NCI-H128 (cell line): ENCODE data around the gene TNFRSF6B.
A peak's percentile ranks its signal among the peaks of the same experiment; 100 is the strongest.
"Not testable (repeated sequence)": the region's sequence is repeated elsewhere in the genome, so short reads cannot be mapped to it uniquely, and the experiment has no call there.

Experiments used
- DNase-seq: peaks from one replicate; lab custom pipeline; 2025; ENCODE audit not compliant: unreplicated experiment; lab: John Stamatoyannopoulos, UW

The TNFRSF6B gene

GRCh38 chr20:63696628-63697356 is at the start of gene TNFRSF6B:
TNFRSF6B (plus strand) TSS chr20:63696652; CDS start chr20:63696768, 116 bp downstream.
- DNase-seq = no peak

- DNase-seq = no peak
Observed at GRCh38 chr20:63648190-63648589, 48.3 kb upstream of the TNFRSF6B start.

DNA sequence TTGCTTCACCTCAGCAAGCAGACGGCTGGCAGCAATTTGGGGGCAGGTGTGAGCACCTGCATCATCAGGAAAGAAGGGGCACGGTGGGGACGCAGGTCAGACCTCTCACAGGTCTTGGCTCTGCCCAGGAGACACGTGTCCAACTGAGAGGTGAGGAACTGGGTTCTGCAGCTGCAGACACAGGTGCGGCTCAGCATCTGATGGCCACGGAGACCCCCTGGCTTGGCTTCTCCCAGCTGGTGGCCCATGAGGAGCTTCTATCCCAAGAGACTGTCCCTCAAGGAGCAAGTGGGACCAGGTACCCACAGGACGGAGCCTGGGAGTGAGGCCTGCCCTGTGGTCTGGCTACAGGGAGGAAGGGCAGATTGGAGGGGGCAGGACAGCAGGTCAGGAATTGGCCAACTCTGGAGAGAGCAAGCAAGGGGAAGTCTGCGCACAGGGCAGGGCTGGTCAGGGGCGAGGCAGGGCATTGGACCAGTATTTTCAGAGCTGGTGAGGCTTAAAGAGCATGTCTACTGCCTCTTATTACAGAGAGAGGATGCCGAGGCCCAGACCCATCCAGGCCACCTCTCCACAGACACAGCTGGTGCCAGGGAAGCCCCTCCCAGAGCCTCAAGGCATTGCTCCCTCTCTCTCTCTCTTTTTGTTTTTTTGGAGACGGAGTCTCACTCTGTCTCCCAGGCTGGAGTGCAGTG is 47.4 kb upstream of the TNFRSF6B start:
- DNase-seq = no peak

DNA sequence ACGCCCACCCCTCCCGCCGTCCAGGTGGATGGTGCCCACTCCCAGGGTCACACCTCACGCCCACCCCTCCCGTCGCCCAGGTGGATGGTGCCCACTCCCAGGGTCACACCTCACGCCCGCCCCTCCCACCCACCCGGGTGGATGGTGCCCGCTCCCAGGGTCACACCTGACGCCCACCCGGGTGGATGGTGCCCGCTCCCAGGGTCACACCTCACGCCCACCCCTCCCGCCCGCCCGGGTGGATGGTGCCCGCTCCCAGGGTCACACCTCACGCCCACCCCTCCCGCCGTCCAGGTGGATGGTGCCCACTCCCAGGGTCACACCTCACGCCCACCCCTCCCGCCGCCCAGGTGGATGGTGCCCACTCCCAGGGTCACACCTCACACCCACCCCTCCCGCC is 46.0 kb upstream of the TNFRSF6B start:
- DNase-seq = not testable (repeated sequence)

DNA sequence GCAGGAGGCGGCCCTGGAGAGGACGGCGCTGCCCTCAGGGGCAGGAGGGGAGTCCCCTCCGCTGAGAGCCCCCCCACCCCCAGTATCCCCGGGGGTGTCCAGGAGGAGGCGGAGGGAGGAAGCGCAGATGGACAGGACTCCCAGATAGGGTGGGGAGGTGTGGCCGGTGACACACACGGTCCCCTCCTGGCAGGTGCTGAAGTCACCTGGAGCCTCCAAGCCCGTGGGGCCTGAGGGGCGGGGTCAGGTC is 44.6 kb upstream of the TNFRSF6B start:
- no peak for DNase-seq

- DNase-seq = no peak
Observed at GRCh38 chr20:63652192-63652980, 44.1 kb upstream of the TNFRSF6B start.

- peak; percentile 71 for DNase-seq
Observed at GRCh38 chr20:63653041-63653973, 43.1 kb upstream of the TNFRSF6B start, which contains the start of gene STMN3. STMN3 (minus strand) TSS chr20:63653424; CDS start chr20:63653345, 79 bp downstream.

DNA sequence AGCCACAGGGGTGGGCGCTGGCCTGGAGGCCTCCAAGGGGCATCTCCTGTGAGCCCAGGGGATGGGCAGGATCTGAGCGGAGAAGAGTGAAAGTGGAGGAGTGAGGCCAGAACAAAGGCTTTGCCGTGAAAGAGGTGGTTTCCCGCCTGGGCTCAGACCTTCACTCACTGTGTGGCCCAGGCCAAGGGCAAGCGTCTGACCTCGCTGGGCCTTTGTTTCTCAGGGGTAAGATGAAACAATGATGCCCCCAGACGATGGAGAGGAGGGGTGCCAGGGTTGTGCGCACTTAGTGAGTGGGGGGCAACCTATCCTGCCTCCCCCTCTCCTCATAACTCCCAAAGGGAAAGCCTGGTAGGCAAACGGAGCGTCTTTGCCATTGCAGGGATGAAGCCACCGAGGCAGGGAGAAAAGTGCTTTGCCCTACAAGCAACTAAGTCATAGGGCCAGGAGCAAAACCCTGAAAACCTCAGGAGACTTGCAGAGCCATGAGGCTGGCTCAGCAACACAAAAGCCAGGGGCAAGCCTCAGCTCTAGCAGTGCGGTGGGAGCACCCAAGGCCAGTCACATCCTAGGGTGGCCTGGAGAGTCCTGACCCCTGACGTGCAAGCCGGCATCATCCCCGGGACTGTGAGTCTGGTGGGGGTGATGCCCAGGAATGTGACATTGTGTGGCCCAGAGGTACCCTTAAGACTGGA is 42.3 kb upstream of the TNFRSF6B start:
- no peak for DNase-seq

DNA sequence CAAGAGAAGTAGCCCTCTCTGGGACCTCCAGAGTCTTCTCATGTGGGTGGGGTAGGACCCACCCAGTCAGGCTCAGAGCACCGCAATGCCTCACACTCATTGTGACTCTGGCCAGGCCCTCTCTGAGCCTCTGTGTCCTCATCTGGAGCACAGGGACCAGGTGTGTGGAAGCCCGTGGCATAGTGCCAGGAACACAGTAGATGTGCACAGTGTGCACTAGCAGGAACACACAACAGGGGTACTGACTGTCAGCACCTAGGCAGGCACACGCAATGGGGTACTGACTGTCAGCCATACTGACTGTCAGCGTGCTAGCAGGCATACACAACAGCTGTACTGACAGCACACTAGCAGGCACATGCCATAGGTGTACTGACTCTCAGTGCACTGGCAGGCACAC is 41.2 kb upstream of the TNFRSF6B start:
- DNase-seq = no peak

DNA sequence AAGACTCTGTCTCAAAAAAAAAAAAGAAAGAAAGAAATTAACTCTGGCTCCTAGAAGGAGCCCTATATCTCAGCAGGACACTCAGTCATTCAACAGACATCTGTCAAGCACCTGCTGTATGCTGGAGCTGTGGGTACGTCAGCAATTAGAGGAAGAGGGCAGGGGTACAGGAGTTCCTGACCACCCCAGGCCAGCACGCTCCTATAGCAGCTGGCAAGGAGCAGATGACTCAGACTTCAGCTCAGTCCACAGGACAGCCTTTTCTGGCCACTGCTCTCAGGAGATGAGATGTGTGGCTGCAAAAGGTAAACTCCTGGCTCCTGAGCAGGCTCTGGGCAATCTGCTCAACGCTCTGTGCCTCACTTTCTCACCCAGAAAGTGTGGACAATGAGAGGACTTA is 40.0 kb upstream of the TNFRSF6B start:
- DNase-seq = no peak

DNA sequence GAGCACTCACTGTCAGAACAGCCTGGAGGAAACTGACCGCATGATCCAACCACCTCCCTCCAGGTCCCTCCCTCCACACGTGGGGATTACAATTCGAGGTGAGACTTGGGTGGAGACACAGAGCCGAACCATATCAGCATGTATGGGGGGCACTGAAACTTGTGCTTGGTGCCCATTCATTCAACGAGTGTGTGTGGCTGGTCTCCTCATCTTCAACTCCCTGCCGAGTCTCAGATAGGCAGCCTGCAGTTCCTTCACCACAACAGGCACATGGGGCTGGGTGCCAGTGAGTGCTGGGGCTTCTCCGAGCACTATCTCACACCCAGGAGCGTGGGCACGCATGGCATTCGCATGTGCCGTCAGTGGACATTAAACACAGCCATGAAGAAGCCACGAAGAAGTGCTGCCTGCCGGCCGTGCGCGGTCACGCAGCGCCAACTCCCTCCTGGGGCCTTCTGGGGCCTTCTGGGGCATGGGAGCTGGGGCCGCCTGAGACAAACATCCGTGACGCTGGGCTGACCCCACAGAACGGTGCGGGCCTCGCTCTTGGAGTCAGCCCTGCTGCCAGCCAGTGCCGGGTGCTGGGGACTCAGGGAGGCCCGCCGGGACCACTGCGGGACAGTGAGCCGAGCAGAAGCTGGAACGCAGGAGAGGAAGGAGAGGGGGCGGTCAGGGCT is 39.1 kb upstream of the TNFRSF6B start:
- DNase-seq = no peak

GRCh38 chr20:63657937-63658748 is 38.3 kb upstream of the TNFRSF6B start, which contains the start of gene RTEL1:
RTEL1 (plus strand) TSS chr20:63658312; CDS start chr20:63659403, 1,091 bp downstream.
- DNase-seq = peak; percentile 75

DNA sequence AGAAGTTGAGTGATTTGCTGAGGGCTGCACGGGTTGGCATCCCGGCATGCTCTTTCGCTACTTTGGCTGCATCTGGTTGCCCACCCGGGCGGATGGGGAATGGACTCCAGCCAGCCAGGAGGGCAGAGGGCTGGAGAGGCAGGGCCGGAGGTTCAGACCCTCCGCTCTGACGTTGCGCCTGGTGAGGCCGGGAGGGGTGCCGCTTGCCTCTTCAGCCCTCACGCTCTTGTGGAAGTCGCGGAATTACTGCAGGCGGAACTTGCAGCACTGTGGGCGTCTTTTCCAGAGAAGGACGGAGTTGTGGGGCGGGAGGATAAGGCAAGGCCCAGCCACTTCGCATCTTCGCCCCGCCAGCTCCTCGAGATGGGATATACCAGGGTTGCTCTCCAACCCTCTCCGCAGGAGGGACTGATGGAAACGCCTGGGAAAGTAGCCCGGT is 37.7 kb upstream of the TNFRSF6B start:
- no peak for DNase-seq

DNA sequence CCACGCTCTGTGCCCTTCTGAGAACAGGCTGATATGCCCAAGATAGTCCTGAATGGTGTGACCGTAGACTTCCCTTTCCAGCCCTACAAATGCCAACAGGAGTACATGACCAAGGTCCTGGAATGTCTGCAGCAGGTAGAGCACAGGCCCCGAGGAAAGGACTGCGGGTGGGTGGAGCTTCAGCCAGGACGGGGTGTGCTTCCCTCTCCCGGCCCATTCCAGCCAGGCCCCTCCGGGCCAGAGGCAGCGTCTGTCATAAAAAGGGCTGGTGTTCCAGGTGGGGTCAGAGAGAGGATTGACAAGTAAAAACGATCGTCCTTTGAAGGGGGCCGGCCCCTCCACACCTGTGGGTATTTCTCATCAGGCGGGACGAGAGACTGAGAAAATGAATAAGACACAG is 37.1 kb upstream of the TNFRSF6B start:
- no peak for DNase-seq

DNA sequence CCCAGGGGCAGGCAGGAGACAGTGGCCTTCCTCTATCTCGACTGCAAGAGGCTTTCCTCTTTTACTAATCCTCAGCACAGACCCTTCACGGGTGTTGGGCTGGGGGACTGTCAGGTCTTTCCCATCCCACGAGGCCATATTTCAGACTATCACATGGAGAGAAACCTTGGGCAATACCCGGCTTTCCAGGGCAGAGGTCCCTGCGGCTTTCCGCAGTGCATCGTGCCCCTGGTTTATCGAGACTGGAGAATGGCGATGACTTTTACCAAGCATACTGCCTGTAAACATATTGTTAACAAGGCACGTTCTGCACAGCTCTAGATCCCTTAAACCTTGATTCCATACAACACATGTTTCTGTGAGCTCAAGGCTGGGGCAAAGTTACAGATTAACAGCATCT is 36.3 kb upstream of the TNFRSF6B start:
- DNase-seq = not testable (repeated sequence)

- DNase-seq = no peak
Observed at GRCh38 chr20:63660622-63661021, 35.8 kb upstream of the TNFRSF6B start.

DNA sequence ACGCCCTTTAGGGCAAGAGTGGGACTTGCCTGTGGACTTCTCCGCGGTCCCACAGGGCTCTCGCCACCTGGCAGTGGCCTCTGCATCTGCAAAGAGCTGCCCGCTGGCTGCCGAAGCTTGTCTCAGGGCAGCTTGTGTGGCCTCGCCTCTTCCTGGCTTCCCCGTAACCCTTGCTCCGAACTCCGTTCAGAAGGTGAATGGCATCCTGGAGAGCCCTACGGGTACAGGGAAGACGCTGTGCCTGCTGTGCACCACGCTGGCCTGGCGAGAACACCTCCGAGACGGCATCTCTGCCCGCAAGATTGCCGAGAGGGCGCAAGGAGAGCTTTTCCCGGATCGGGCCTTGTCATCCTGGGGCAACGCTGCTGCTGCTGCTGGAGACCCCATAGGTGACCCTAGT is 35.3 kb upstream of the TNFRSF6B start:
- no peak for DNase-seq

DNA sequence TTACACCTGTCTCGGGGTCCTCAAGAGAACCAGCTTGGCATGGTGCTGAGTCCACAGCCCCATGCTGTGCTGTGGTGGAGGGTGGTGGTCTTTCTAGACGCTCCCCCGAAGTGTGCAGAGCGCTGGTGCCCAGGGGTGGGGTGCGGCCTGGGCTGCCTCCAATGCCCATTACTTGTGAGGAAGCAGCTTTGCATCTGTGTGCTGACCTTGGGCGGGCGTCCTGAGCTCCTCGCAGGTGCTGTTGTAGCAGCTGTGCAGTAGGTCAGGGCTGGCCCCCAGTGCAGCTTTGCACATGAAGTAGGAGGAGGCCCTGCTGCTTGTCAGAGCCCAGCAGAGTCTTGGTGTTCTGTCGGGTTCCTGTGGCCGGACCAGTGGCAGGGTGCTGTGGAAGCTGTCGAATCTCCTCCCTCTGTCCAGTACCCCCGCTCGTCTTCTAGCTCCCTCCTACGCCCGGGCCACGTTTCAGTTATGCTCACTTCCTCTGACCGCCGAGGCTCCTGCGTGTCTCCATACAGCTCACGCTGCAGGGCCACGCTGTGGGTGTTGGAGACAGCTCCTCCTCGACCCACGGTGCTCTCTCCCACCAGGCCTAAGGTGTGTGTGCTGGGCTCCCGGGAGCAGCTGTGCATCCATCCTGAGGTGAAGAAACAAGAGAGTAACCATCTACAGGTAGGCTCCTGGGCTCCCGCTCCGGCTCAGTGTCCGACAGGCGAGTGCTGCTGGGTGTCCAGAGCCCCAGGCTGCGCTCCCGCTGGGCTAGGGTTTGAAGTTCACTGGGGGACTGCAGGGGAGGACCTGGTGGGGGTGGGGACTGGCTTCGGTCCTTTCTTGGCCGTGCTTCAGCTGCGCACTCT is 34.3 kb upstream of the TNFRSF6B start:
- DNase-seq = no peak
